Left colon (tissue), 2 donors: ENCODE data around the gene TMEM184B. TPM values are rescaled to one million over a fixed set of nuclear protein-coding genes. Genes with fewer than 3 reads are reported as not detected.
"Not testable (repeated sequence)": the region's sequence is repeated elsewhere in the genome, so short reads cannot be mapped to it uniquely, and the experiment has no call there.

Experiments
- ATAC-seq: fragments of 200-7000 bp; cut with Tn5 transposase; one replicate; pipeline ENCODE4 v1.9.1; 2020; ENCODE audit warnings: mild to moderate bottlenecking, moderate library complexity
- DNase-seq, 2 donors: peaks; one replicate each; pipeline ENCODE4 v3.0.0-alpha.2; 2020
- intact Hi-C, 2 donors: fragments of 100-400 bp; cut with DNase I in 1 of 2; cut with micrococcal nuclease in 1 of 2; formaldehyde crosslinking; loops; one replicate each; pipeline versions ENCODE4 v1.11.2 to v1.14.0; 2022; cut with DNase I, micrococcal nuclease
- total RNA-seq, 2 donors: library from RNA; stranded (reverse); fragmentation: NEBNext Ultra II Directional; extraction: Animal tissue kit (Norgen Biotek cat#: 25700); gene quantifications; one replicate each; pipeline ENCODE4 v1.2.1, GENCODE V29; 2021
- donor health status: DM: no; HTN: no; CAD: no.
- donor health status: DM: yes; HTN: yes; CAD: no.

TMEM184B gene
- total RNA-seq, 2 donors from 2014 or later: 41.9 to 48.0 TPM

- no peak for ATAC-seq
- intact Hi-C loops: no loop called here
- no peak for DNase-seq
These were observed 72.8 kb downstream of the TMEM184B start for GRCh38 chr22:38199826-38200559.

- no peak for DNase-seq
- intact Hi-C loops: no loop called here
- ATAC-seq: peak; percentile 19
These were observed 75.9 kb downstream of the TMEM184B start for GRCh38 chr22:38196791-38197419.

- no peak for ATAC-seq
- intact Hi-C loops: no loop called here
- no peak for DNase-seq
These were observed 79.2 kb downstream of the TMEM184B start for GRCh38 chr22:38193580-38193979.

GRCh38 chr22:38192475-38192863, 80.3 kb downstream of the TMEM184B start:
- intact Hi-C loops: no loop called here

GRCh38 chr22:38191731-38192474, 80.9 kb downstream of the TMEM184B start:
- ATAC-seq (peak; percentile 77), DNase-seq (no peak)
- intact Hi-C loops: no loop called here

More at GRCh38 chr22:38192475-38192863, 80.3 kb downstream of the TMEM184B start:
- no peak for DNase-seq
- peak; percentile 2 for ATAC-seq

GRCh38 chr22:38191055-38191454, 81.8 kb downstream of the TMEM184B start:
- intact Hi-C loops: no loop called here

GRCh38 chr22:38190581-38190980, 82.2 kb downstream of the TMEM184B start:
- ATAC-seq: no peak
- intact Hi-C loops: no loop called here
- DNase-seq: no peak

More at GRCh38 chr22:38191055-38191454, 81.8 kb downstream of the TMEM184B start:
- ATAC-seq (no peak), DNase-seq (no peak)

- DNase-seq: no peak
- no peak for ATAC-seq
- intact Hi-C loops: no loop called here
These were observed 83.7 kb downstream of the TMEM184B start for GRCh38 chr22:38189104-38189503.

GRCh38 chr22:38187413-38188212, 85.2 kb downstream of the TMEM184B start:
- ATAC-seq: peak; percentile 57
- DNase-seq: no peak

GRCh38 chr22:38186429-38186828, 86.4 kb downstream of the TMEM184B start:
- DNase-seq (no peak), ATAC-seq (no peak)
- intact Hi-C loops: no loop called here

More at GRCh38 chr22:38187413-38188212, 85.2 kb downstream of the TMEM184B start:
- intact Hi-C loops: no loop called here

- ATAC-seq: no peak
- DNase-seq: no peak
- intact Hi-C loops: no loop called here
These were observed 88.0 kb downstream of the TMEM184B start for GRCh38 chr22:38184788-38185187.

- ATAC-seq (peak; percentile 83), DNase-seq (peak; percentile 99)
- intact Hi-C loops: no loop called here
These were observed 91.2 kb downstream of the TMEM184B start, which contains the start of gene PLA2G6 for GRCh38 chr22:38181453-38182200. Gene PLA2G6, minus strand, starts transcription at chr22:38181830. Its CDS starts 12,404 bp downstream, at chr22:38169426.

GRCh38 chr22:38180841-38181452, 91.9 kb downstream of the TMEM184B start:
- intact Hi-C loops: no loop called here
- DNase-seq (peak; percentile 64 to 81), ATAC-seq (peak; percentile 36)

GRCh38 chr22:38178605-38178937, 94.2 kb downstream of the TMEM184B start:
- ATAC-seq, intact Hi-C loops: not testable (repeated sequence)
- DNase-seq: peak in 1 of 2 donors; percentile 33

- DNase-seq: peak in 1 of 2 donors; percentile 62
- intact Hi-C loops: no loop called here
- peak; percentile 43 for ATAC-seq
These were observed 94.7 kb downstream of the TMEM184B start for GRCh38 chr22:38177926-38178604.

GRCh38 chr22:38177571-38177925, 95.3 kb downstream of the TMEM184B start:
- intact Hi-C loops, ATAC-seq, DNase-seq: not testable (repeated sequence)

GRCh38 chr22:38177044-38177443, 95.8 kb downstream of the TMEM184B start:
- peak in 1 of 2 donors; percentile 26 for DNase-seq
- ATAC-seq: no peak
- intact Hi-C loops: no loop called here
